Activated CD4-positive, alpha-beta T cell treated with anti-CD3 and anti-CD28 coated beads, Interleukin-2, amount 50 U/mL, for 24 hours (primary cell): ENCODE data around the gene ATM.
"Not testable (repeated sequence)": the region's sequence is repeated elsewhere in the genome, so short reads cannot be mapped to it uniquely, and the experiment has no call there.

Experiments
- DNase-seq, 2 donors: peaks; one replicate each; pipeline ENCODE4 v3.0.0-alpha.2; 2020; ENCODE audit warnings: low read depth in 1 of 2, low spot score in 1 of 2

ATM gene

DNA sequence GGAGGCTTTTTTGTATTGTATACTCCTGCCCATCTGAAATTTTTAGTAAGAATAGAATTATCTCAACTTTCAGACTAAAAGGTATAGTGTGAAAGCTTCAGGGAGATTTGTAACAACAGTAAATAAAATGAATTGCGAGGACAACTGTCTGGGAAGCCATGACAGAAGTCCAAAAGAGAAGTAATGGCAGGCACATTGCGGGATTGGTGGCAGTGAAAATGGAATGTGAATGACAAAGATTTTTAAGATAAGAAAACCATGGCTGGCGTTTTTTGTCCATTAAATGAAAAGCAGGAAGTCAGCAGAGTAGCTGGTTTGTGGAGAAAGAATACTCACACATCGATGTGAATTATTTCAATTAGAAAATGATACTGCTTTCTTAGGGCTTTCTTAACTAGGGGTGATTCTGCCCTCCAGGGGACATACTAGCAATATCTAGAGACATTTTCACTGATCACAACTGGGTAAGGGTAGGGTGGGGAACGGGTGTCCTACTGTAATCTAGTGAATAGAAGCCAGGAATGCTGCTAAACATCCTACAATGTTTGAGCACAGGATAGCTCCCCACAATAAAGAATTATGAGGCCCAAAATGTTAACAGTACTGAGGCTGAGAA, 2.0 kb upstream of the ATM start:
- no peak for DNase-seq

DNA sequence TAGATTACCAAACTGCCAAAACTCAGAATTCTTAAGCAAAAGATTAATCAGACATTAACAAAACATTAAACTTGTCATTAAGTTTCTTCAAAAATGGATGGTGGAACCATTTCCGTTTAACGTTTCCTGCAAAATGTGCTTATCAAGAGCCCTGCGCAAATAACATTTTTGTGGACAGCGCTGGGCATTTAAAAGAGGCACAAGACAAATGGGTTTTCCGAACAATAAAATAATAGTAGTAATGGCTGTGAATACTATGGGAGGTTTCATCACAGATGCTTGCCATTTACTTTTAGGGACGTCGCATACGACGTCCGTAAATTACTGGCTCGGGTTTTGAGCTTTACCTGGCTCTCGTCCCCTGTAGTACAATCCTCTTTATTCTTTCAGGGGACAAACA, 1.5 kb upstream of the ATM start:
- no peak for DNase-seq

DNA sequence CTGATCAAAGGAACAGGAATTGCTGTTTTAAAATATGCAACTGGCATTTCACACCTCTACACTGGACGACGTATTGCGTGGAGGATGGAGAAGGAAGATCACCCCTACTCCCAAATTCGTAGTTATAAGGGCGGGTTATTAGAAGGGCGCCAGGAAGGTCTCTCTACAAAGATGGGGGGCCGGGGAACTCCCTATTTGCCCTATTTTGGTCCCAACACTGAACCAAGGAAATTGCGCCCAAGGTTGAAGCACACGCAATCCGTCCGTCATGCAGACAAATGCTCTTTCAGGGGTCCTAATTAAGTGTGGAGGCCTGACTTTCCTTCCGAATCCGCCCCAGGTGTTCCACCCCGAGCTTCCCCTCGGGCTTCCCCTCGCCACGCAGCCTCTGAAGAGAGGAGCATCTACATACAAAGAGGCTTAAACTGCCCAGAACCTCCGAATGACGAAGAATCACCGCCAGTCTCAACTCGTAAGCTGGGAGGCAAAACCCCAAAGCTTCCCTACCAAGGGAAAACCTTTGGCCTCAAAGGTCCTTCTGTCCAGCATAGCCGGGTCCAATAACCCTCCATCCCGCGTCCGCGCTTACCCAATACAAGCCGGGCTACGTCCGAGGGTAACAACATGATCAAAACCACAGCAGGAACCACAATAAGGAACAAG, 825 bp upstream of the ATM start:
- DNase-seq: peak in 1 of 2 donors; percentile 20

DNA sequence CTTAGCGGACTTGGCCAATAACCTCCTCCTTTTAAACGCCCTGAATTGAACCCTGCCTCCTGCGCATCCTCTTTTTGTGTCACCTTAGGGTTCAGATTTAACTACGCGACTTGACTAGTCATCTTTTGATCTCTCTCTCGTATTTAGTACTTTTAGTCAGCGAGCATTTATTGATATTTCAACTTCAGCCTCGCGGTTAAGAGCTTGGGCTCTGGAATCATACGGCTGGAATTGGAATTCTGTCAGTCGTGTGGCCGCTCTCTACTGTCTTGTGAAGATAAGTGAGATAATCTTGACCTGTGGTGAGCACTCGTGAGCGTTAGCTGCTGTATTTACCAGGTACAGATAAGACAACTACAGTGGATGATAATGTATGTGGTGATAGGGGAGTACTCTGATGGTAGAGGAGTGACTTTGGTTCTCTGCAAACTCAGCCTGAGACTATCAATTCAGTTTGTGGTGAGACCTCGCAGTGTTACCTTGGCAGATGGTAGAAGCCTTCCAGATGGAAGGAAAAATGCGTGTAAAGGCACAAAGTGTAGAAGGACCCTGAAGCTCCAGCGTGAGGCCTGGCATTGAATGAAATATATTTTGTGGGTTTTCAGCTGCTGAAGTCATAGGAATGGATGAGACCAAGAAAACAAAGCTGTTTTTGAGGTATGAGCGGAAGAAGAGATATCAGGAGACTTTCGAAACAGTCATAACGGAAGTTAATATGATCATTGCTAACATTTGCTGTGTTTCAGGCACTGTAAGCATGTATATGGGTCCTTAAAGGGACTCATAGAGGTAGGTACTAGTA, 682 bp downstream of the ATM start:
- peak; percentile 25 to 48 for DNase-seq

DNA sequence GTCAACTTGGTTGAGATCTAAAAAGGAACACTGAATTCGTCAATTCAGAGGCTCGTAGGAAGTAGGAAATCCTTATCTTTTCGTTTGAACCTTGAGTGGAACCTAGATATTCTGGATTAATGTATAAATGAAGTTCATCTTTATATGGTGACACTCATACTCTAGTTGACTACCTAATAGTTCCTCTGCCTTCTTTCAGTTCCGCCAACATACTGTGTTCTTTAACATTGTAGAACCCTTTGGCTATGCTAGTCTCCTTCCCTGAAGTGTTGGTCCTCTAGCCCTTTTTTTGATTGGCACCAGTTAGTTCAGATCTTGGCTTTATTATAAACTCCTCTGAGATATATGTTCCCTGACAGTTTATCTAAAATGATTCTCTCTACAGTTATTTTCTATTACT, 1.5 kb downstream of the ATM start:
- no peak for DNase-seq

DNA sequence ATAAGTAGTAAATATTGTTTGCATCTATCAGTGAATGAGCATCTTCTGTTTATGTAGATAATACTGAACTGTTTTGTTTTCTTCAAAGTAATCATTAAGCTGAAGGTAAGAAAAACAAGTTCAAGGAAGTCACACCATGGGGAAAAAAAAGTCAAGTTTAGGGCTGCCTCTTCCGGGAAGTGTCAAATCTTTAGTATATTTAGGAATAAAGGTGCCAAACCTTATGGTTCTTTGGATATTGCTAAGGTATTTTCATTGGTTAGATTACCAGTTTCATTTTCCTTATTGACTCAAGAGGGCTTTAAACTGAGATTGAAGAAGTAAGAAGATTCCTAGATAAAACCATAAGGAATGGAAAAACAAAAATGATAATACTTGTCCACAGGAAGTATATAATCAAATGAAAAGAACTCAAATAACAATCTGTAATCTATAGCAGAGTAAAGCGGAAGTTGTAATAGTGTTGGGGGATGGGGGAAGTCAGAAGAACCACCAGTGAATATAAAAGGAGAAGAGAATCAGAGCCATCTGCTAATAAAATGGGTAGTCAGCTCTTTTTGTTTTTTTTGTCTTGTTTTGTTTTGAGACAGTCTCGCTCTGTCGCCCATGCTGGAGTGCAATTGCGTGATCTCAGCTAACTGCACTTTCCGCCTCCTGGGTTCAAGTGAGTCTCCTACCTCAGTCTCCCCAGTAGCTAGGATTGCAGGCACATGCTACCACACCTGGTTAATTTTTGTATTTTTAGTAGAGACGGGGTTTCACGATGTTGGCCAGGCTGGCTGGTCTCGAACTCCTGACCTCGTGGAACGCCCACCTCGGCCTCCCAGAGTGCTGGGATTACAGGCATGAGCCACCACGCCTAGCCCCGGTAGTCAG, 2.3 kb downstream of the ATM start:
- no peak for DNase-seq

DNA sequence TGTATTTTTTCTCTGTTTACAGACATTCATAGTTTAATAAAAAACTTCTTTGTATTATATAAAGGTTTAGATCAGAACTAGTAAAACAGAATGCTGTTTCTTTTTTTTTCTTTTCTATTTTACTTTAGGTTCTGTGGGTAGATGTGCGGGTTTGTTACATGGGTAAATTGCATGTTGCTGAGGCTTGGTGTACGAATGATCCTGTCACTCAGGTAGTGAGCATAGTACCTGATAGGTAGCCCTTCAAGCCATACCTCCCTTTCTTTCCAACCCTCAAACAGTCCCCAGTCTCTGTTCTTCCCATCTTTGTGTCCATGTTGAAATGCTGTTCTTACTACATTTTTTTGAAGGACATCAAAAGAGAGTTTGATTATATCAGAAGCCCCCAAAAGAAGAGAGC, 3.2 kb downstream of the ATM start:
- DNase-seq: no peak

DNA sequence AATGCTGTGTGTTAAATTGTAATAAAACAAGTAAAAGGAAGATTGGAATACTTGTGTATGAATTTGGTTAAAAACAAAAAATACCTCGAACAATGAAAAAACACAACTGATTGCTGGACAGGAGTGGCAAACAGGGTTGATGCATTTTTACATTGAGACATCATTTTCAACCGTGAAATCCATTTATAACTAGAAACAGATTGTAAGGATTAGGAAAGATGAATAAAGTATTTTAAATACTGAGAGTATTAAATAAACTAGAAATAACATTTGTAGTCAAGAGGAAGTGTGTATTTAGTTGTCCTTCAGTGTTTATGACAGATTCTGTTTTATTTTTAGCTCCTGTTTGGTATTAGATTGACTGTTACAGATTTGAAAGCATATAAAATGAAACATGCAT, 5.4 kb downstream of the ATM start:
- DNase-seq: no peak

DNA sequence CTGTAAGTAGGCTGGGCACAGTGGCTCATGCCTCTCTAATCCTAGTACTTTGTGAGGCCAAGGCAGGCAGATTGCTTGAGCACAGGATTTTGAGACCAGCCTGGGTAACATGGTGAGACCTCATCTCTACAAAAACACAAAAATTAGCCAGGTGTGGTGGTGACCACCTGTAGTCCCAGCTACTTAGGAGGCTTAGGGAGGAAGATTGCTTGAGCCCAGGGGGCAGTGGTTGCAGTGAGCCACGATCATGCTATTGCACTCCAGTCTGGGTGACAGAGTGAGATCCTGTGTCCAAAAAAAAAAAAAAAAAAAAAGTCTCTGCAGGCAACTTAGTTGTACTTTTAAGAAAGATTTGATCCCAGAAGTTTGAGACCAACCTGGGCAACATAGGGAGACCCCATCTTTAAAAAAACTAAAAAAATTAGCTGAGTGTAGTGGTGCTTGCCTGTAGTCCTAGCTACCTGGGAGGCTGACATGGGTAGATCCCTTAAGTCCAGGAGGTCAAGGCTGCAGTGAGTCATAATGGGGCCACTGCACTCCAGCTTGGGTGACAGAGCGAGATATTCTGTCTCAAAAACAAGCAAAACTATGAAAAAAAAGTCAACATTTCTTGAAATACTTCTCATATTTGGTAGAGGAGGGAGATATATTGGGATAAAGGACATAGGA, 10.5 kb downstream of the ATM start:
- DNase-seq: no peak

DNA sequence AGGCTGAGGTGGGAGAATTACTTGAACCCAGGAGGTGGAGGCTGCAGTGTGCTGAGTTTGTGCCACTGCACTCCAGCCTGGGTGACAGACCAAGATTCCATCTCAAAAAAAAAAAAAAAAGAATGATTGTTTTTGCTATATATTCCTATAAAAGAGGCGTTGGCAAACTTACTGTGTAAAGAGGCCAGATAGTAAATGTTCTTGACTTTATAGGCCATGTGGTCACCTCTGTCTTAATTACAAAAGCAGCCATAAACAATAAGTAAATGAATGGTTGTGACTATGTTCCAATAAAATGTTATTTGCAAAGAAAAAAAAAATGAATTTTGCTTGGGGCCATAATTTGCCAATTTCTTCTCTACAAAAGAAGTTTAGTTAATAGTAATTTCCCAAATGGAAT, 12.3 kb downstream of the ATM start:
- no peak for DNase-seq

DNA sequence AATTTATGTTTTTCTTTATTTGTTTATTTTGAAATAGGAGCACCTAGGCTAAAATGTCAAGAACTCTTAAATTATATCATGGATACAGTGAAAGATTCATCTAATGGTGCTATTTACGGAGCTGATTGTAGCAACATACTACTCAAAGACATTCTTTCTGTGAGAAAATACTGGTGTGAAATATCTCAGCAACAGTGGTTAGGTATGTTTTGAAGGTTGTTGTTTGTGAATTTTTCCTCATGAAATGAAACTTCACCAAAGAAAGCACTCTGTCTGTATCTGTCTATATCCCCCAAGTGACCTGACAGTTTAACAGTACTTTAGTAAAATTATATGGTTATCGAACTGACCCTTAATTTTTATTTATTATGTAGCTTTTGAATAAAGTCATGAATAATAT, 12.8 kb downstream of the ATM start:
- DNase-seq: no peak

DNA sequence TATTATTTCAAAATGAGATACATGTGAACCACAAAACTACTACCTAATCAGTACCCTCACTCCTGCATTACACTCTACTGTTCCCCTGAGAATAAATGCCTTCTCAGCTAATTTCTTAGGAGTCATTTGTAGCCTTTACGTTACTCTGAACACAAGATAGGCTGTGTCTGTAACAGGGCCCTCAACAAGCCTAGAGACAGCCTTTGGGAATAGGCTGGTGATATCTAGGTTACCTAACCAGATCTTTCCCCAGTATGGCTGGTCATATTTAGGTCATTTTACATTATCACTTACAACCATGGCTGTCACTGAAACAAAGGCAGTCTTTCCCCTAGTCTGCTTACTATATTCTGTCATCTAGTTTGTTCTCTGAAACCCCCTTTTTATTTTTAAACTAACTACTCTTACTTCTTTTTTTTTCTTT, 14.2 kb downstream of the ATM start:
- no peak for DNase-seq

DNA sequence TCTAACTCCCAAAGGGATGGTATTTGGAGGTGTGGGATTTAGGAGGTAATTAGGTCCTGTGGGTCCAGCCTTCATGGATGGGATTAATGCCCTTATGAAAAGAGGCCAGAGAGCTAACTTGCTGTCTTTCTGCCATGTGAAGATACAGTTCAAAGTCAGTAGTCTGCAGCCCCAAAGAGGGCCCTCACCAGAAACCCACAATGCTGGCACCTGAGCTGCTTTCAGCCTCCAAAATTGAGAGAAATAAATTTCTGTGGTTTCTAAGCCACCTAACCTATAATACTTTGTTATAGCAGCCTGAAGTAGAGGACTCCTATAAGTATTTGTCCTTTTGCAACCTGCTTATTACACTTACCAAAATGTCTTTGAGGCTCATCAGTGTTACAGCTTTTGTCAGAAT, 16.2 kb downstream of the ATM start:
- no peak for DNase-seq

DNA sequence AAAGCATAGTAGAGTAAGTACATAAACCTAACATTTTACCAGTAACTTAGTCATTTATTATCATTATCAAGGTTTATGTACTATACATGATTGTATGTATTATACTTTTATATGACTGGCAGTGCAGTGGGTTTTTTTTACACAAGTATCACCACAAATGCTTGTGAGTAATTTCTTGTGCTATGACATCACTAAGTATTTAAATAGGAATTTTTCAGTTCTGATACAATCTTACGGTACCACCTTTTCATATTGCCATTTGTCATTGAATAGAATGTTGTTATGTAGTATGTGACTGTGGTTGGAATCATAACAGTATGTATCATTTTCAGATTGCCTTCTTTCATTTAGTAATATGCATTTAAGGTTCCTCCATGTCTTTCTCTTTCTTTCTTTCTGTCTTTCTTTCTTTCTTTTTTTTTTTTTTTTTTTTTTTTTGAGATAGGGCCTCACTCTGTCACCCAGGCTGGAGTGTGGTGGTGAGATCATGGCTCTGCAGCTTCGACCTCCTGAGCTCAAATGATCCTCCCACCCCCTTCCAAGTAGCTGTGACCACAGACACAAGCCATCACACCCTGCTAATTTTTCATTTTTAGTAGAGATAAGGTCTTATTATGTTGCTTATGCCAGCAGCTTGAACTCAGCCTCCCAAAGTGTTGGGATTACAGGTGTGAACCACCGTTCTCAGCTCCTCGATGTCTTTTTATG, 18.6 kb downstream of the ATM start:
- no peak for DNase-seq

DNA sequence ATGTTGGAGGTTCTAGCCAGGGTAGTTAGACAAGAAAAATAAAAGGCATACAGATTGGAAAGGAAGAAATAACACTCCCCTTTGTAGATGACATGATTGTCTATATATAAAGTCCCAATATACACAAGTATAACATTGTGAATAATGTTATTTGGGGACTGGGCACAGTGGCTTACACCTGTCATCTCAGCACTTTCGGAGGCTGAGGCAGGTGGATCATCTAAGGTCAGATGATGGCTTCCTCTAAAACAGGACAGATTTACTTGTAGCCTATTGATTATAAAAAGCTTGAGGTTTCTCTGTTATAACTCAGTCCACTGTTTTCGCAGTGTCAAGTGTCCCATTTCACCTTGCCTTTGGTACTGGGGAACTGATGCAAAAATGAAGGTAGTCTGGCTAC, 19.6 kb downstream of the ATM start:
- no peak for DNase-seq

DNA sequence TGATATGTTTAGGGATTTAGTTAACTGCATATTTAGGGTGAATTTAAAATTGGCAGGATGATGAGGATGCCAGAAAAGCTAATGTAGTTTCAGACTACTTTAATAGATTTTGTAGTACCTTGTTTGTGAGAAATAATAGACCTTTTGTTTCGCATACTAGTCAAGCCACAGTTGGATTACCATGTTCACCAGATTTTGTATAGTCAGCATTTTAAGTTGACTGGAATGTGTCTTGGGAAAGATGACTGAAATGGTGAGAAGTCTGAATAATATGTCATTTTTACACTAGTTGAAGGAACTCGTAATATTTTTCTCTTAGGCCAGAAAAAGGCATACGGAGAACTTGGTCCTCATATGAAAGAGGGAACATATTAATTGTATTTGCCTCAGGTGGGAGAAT, 23.4 kb downstream of the ATM start:
- no peak for DNase-seq

DNA sequence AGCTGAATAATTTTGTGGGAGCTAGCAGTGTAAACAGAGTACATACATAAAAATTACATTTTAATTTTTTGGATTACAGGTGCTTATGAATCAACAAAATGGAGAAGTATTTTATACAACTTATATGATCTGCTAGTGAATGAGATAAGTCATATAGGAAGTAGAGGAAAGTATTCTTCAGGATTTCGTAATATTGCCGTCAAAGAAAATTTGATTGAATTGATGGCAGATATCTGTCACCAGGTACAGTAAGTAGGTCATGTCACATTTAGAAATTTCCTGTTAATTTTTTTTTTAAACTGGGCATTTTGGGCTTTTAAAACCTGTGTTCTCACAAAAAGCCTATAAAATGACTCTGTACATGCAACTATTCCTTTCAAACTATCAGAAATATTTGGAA, 24.0 kb downstream of the ATM start:
- no peak for DNase-seq

DNA sequence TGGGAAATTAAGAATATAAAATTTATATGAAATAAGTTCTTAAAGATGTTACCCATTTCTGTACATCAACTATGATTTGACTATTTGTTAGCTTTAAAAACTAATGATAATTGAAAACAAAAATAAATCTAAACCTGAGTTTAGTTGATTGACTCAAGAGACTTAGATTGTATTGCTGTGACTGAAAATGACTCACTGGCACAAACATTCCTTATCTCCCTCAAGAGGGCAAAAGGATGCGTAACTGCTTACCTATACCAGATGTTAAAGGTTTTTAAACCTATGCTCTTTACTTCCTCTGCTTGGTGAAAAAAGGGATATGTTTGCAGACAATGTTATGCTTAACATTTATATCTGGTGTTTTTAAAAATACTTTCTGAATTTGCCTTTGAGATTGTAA, 30.3 kb downstream of the ATM start:
- no peak for DNase-seq

DNA sequence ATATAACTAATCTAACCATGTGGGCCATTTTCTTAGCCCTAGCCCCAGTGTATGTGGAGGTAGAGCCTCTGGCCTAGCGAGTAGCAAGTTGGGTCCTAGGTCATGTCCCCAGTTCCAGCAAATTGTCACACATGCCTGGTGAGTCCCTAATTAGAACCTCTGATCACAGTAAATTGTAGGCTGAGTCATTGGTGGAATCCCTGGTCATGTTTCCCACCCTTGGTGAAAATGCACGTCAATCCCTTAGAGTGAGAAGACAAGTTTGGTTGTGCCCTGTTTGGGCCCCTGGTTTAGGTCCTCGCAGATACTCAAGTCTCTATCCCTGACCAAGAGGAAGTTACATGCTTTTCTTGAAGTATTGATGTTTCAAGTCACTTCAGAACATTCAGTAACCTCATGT, 46.7 kb downstream of the ATM start:
- DNase-seq: no peak

DNA sequence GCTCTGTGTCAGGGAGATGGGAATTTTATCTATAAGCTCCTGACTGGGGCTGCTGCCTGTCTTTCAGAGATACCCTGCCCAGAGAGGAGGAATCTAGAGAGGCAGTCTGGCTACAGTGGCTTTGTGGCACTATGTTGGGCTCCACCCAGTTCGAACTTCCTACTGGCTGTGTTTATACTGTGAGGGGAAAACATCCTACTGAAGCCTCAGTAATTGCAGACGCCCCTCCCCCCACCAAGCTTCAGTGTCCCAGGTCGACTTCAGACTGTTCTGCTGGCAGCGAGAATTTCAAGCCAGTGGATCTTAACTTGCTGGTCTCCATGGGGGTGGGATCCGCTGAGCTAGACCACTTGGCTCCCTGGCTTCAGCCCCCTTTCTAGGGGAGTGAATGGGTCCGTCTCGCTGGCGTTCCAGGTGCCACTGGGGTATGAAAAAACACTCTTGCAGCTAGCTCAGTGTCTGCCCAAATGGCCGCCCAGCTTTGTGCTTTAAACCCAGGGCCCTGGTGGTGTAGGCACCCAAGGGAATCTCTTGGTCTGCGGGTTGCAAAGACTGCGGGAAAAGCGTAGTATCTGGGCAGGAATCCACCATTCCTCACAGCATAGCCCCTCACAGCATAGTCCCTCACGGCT, 54.2 kb downstream of the ATM start:
- DNase-seq: not testable (repeated sequence)
